ENCODE results near the gene COPS8. TPM values are rescaled to one million over a fixed set of nuclear protein-coding genes. Genes with fewer than 3 reads are reported as not detected.

COPS8 gene
- total RNA-seq (ENCODE audit: low replicate concordance): 69.0 and 78.1 TPM in 2 replicates

DNA sequence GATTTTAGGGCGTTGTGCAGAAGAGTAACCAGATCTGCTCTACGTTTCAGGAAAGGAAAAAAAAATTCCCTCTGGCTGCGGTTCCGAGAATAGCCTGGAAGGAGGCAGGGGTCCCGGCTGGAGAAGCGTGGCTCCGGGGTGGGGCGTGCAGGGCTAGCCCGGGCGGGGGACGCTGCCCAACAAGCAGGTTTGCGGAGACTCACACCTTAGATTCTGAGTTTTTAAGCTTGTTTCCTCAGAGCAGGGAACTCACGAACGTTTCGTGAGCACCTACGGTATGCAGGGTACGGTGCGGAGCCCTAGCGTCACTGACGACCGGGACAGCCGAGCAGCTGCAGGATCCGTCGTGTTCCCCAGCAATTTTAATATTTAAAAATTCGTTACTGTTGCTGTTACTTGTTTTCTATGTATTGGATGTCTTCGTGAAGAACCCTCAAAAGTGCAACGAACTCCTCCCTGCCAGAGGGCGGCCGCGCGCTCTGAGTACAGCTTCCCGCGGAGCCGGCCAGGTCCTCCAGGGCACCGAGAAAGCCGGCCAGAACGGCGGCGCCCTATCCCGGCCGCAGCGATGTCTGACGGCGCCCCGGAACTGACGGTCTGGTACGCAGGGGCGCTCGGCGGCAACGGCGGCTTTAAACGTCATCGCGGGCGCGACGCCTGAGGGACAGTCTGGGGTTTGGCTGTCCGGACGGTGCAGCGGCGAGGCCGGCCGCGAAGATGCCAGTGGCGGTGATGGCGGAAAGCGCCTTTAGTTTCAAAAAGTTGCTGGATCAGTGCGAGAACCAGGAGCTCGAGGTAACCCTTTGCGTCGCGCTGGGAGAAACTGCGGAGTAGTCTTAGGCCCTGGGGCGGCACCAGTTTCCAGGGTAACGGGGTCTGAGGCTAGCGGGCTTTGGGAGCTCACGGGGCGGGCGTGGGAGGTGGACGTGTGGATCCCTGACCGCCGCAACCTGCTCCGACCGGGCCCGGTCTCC, at the start of gene COPS8:
Gene COPS8 (plus strand): TSS at position 642 of the 974 bp plus-strand sequence. CDS start 76 bp downstream, at position 718.

Measured in smooth muscle cell of the coronary artery (primary cell).